ENCODE data around the gene PPFIA1. TPM values are rescaled to one million over a fixed set of nuclear protein-coding genes. Genes with fewer than 3 reads are reported as not detected.
A peak's percentile ranks its signal among the peaks of the same experiment; 100 is the strongest.
"Not testable (repeated sequence)": the region's sequence is repeated elsewhere in the genome, so short reads cannot be mapped to it uniquely, and the experiment has no call there.

PPFIA1 gene
- total RNA-seq, 1 donor from 2014 or later, result 33.5 TPM

DNA sequence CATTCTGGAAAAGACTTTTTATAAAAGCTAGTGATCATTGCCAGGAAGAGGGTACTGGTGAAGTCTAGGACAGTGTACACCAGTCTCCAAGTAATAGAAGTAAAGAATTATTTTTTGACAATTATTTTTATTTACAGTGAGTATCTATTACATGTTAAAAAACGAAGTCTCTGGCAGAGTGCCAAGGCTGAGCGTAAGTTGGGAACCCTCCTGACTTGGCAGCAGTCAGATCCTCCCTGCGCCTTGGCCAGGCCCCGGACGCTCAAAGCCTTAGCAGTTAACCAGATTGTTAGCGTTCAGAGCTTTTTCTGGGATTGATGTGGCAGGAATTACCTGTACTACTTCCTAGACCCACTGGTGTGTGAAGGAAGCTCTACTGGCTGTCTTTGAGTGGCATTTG lies 89.7 kb downstream of the PPFIA1 start:
- no peak for DNase-seq

GRCh38 chr11:70364178-70364577 lies 93.7 kb downstream of the PPFIA1 start:
- DNase-seq, result no peak

- DNase-seq, result no peak
Observed at GRCh38 chr11:70364745-70365543, 94.5 kb downstream of the PPFIA1 start.

GRCh38 chr11:70365544-70365927 lies 95.0 kb downstream of the PPFIA1 start:
- no peak for DNase-seq

- DNase-seq, result peak; percentile 50
Observed at GRCh38 chr11:70367071-70367470, 96.6 kb downstream of the PPFIA1 start.

DNA sequence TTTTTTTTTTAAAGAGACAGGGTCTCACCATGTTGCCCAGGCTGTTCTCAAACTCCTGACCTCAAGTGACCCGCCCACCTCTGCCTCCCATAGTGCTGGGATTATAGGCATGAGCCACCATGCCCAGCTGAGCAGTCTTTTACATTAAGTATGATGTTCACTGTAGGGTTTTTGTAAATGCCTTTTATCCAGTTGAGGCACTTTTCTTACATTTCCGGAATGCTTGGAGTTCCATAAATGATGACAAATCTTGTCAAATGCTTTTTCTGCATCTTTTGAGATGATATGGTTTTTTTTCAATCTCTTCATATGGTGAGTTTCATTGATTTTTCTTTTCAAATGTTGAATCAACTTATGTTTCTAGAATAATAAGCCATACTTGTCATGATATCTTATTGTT lies 98.5 kb downstream of the PPFIA1 start:
- no peak for DNase-seq

- DNase-seq, result no peak
Observed at GRCh38 chr11:70371241-70371640, 100.8 kb downstream of the PPFIA1 start.

DNA sequence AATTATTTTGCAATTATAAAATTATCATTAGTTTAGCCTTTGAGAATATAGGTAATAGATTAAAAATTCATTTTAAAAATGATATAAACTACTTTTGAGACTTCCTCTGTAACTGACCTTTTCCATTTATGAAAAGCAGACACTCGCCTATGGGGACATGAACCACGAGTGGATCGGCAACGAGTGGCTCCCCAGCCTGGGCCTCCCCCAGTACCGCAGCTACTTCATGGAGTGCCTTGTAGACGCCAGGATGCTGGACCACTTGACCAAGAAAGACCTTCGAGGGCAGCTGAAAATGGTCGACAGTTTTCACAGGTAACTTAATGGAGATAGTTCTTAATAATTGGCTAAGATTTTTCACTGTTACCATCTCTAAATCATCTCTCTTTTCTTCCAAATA lies 101.6 kb downstream of the PPFIA1 start:
- no peak for DNase-seq

GRCh38 chr11:70376621-70377020 lies 106.1 kb downstream of the PPFIA1 start:
- no peak for DNase-seq

- no peak for DNase-seq
Observed at GRCh38 chr11:70377645-70378044, 107.2 kb downstream of the PPFIA1 start.

DNA sequence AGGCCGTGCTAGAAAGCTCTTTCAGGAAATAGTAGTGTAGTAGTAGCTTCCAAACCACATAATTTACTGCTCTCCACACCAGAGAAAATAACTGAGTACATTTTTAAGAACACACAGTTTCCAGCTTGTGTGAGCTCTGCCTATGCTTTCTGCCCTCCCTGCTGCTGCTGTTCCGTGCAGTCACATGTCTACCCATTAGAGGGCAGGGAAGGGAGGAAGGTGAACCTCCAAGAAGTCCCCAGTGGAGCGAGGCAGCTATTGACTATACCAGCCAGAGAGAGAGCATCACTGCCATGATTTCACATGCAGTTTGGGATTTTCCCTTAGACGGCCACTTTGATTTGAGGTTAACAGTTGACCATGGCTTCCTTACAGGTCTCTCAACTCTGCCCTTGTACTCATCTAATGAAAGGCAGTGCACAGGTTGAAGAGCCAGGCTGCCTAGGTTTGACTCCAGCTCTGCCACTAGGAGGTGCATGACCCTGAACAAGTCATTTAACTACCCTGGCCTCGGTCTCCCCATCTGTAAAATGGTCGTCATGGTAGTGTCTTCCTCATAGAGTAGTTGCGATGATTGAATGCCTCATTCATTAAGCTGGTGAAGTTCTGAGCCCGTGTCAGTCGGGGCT lies 108.1 kb downstream of the PPFIA1 start:
- DNase-seq, result no peak

DNA sequence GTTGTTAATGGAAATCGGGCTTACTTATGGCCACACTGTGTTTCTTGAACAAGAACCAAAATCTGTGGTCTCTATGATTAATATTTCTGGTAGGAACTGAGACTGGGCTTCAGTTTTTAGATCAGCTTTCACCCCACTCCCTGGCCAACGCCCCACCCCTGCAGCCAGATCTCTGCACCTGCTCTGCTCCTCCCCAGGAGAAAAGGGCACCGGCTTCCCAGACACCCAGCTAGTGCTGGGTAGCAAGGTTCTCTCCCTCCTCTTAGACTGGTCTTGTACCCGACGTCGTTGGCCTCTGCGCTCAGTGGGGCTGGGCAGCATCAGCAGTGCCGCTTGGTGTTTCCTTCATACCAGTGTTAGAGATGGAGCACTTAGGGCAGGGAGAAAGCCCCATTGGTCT lies 110.9 kb downstream of the PPFIA1 start:
- DNase-seq, result no peak

- DNase-seq, result no peak
Observed at GRCh38 chr11:70381872-70382861, 111.7 kb downstream of the PPFIA1 start.

GRCh38 chr11:70383664-70384565 lies 113.4 kb downstream of the PPFIA1 start:
- no peak for DNase-seq

DNA sequence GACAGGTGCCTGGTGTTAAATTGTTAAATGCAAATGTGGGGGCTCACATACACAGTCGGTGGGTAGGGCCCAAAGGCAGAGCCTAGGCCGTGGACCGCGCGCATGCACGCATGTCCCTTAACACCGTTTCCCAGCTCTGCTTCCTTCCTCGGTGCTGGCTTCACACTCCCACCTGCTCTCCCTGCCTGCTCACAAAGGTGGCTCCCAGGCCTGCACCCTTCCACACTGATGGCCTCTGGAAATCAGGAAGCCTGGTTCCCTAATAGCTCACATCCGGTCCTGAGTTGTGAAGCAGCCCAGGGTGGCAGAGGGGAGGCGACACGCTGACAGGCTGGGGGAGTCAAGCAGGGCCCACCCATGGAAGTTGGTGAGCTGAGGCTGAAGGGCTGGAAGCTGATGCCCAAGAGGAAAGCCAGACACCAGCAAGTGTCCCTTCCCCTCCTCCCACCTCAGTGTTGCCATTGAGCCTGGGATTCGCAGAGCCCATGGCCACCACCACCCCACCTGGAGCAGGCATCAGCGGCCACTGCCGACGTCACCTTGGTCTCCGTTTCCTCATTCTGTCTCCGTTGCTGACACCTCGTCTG lies 114.2 kb downstream of the PPFIA1 start:
- no peak for DNase-seq

DNA sequence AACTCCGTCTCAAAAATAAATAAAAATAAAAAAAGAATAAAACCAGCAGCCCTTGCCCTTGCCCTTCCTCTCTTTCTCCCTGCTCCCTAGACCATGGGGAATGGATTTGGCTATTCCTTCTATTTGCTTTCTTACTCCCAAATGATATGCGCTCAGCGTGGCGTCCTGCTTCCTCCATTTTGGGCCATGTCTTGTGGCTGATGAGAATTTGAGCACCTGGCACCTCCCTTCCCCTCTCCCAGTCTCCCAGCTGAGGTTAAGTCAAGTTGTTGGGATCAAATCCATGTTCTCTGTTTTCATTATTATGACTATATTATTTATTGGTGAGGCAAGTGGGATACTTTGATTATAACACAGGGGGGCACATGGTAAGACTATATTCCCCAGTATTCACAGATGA lies 117.1 kb downstream of the PPFIA1 start:
- DNase-seq, result no peak

- no peak for DNase-seq
Observed at GRCh38 chr11:70389201-70389600, 118.7 kb downstream of the PPFIA1 start.

DNA sequence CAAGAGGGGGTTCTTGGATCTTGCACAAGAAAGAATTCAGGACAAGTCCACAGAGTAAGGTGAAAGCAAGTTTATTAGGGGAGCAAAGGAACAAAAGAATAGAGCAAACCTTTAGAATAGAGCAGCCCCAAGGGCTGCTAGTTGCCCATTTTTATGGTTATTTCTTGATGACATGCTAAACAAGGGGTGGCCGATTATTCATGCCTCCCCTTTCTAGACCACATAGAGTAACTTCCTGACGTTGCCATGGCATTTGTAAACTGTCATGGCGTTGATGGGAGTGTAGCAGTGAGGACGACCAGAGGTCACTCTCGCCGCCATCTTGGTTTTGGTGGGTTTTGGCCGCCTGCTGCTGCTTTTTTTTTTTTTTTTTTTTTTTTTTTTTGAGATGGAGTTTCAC lies 120.4 kb downstream of the PPFIA1 start:
- not testable (repeated sequence) for DNase-seq

- no peak for DNase-seq
Observed at GRCh38 chr11:70394211-70394950, 123.9 kb downstream of the PPFIA1 start.

- DNase-seq, result peak; percentile 51
Observed at GRCh38 chr11:70397336-70397982, 127.0 kb downstream of the PPFIA1 start.
